GM13976 (cell line): Measurements from ENCODE around the gene NOC2L.

Experiments used
- DNase-seq: peaks from one replicate; pipeline ENCODE4 v3.0.0; 2012; ENCODE audit warnings: low spot score
- in situ Hi-C: fragments of 300-500 bp; cut with MboI; formaldehyde crosslinking; loops from one replicate; pipeline ENCODE4 v1.12.0; 2022; ENCODE audit warnings: low sequenced_read_pairs, mixed read lengths, inconsistent platforms; ENCODE audit not compliant: unreplicated experiment
- TF ChIP-seq, protein P1 (sequence below): IDR thresholded peaks from 2 replicates; pipeline ENCODE4 v1.5.1; 2012; ENCODE audit warnings: borderline replicate concordance, mild to moderate bottlenecking; ENCODE audit not compliant: insufficient read depth; ENCODE audit errors: extremely low read depth, missing control alignments, control extremely low read depth

The NOC2L gene

GRCh38 chr1:942864-943533 is 16.1 kb downstream of the NOC2L start:
- TF ChIP-seq, protein P1, sequence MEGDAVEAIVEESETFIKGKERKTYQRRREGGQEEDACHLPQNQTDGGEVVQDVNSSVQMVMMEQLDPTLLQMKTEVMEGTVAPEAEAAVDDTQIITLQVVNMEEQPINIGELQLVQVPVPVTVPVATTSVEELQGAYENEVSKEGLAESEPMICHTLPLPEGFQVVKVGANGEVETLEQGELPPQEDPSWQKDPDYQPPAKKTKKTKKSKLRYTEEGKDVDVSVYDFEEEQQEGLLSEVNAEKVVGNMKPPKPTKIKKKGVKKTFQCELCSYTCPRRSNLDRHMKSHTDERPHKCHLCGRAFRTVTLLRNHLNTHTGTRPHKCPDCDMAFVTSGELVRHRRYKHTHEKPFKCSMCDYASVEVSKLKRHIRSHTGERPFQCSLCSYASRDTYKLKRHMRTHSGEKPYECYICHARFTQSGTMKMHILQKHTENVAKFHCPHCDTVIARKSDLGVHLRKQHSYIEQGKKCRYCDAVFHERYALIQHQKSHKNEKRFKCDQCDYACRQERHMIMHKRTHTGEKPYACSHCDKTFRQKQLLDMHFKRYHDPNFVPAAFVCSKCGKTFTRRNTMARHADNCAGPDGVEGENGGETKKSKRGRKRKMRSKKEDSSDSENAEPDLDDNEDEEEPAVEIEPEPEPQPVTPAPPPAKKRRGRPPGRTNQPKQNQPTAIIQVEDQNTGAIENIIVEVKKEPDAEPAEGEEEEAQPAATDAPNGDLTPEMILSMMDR = no peak
- no peak for DNase-seq
- in situ Hi-C loops = no loop called here

DNA sequence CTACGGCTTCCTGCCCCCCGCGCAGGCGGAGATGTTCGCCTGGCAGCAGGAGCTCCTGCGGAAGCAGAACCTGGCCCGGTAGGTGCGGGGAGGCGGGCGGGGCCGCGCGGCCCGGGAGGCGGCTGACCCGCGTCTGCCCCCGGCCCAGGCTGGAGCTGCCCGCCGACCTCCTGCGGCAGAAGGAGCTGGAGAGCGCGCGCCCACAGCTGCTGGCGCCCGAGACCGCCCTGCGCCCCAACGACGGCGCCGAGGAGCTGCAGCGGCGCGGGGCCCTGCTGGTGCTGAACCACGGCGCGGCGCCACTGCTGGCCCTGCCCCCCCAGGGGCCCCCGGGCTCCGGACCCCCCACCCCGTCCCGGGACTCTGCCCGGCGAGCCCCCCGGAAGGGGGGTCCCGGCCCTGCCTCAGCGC is 16.6 kb downstream of the NOC2L start:
- TF ChIP-seq, protein P1 = no peak
- in situ Hi-C loops = no loop called here
- no peak for DNase-seq

DNA sequence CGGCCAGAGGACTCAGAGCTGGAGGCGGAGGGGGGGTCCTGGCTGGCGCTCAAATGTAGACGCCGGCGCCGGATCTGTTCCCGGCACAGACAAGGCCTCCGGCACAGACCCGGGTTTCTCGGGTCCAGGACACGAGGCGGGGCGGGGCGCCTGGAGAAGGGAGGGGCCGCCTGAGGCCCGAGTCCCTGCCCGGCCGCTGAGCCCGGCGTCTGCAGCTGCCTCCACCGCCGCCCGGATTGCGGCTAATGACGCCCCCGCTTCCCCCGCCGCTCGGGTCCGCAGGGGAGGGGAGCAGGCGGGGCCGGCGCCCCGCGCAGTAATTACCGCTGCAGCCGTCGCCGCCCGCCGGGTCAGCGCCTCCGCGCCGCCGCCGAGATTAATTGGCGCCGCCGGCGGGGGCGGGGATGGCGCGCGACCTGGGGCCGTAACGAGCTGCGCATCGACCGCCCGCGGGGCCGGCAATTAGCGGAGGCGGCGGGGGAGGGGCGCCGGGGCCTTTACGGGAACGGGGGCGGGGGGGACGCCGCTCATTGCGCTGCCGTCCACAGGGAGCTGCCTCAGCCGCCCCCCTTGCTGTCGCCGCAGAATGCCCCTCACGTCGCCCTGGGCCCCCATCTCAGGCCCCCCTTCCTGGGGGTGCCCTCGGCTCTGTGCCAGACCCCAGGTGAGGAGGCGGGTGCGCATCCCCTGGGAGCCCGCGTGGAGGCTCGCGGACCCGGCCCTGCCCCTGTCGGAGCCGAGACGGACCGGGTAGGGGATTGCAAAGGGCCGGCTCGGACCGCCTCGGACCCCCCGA is 17.3 kb downstream of the NOC2L start:
- in situ Hi-C loops = no loop called here
- peak; percentile 76 for DNase-seq
- TF ChIP-seq, protein P1 = no peak

- DNase-seq = no peak
- TF ChIP-seq, protein P1 = no peak
- in situ Hi-C loops = no loop called here
These were observed 18.0 kb downstream of the NOC2L start for GRCh38 chr1:941015-941587.

GRCh38 chr1:940107-941014 is 18.7 kb downstream of the NOC2L start:
- in situ Hi-C loops = no loop called here
- TF ChIP-seq, protein P1 = no peak
- DNase-seq = peak; percentile 80
